ENCODE results near the gene GALNT10. TPM values are rescaled to one million over a fixed set of nuclear protein-coding genes. Genes with fewer than 3 reads are reported as not detected.

GALNT10 gene
- total RNA-seq, 1 donor from 2014 or later: 50.7 TPM

DNA sequence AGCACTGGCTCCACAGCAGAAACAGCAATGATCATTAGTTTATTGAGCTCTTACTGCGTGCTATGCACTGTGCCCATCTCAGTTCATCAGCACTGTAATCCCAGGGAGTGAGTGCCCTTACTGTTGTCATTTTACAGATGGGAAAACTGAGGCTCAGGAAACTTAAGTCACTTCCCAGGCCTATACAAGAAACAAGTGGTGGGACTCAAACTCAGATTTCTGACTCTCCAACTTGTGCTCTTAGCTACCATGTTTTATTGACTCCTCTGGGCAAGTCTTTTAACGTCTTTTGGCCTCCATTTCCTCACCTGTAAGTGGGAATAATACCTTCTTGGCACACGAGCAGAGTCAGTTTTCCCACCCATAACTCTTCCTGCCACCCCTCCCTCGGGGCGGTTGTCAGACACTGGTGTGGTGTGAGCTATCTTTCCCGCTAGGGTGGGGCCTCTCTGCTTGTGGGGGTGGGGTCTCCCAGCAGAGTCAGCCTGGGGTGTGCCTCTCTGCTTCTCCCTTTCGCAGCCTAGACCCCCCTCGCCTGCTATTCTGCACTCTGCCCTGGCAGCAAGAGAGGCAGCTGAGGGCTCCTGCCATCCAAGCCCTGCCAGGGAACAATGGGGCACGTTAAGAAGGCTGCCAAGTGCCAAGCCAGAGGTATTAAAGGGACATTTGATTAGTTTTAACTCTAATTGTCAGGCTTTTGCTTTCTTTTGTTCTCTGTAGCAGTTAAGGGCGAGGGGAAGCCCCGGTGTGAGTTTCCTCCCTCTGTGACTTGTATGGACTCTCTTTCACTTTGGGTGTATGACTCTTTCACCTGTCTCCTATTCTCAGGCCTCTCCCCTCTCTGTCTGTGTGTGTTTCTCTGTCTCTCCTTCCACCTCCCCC, 12.1 kb downstream of the GALNT10 start:
- Mint-ChIP-seq H3K36me3 (ENCODE audit: low read depth) (peaks cover 40% of the 10 kb centered on the region), H3K9me3 (no peaks in the 10 kb centered on the region), H3K4me3 (peak overlapping the region; percentile 83), H3K4me1 (peaks cover 77% of the 10 kb centered on the region), H3K27ac (peak overlapping the region; percentile 92), H3K27me3 (no peaks in the 10 kb centered on the region)
- DNase-seq: peak; percentile 85
- intact Hi-C loops (cut with micrococcal nuclease): loop anchor here (1.0 kb wide), 1 partner anchor 12 kb away; no protein-coding TSS in a partner anchor

DNA sequence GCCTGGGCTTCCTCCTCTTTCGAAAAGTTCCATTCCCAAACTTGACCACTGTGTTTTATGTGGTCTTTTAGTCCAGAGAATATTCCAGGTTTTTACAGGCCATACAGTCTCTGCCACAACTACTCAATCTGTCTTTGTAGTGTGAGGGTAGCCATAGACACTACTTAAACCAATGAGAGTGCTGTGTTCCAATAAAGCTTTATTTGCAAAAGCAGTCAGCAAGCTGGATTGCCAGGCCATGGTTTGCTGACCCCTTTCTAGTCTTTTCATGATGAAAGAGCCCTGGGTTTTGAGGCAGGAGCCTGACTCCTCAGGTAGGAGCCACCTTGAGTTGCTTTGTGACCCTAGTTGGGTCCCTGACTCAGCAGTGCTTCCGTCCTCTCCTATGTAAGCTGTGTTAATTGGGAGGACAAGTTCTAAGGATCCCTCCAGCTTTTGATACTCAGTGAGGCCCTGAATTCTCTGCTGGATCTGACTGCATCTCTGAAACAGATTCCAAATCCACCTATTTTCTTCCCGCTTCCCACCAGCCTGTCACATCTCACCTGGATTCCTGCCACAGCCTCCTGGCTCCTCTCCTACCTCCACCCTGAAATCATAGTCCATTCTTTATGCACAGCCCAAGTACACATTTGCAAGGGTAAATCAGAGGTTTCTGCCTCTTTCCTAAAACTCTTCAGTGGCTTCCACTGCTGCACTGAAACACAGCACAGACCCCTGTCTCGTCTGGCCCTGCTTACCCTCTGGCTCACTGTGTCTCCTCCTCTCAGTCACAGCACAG, 13.5 kb downstream of the GALNT10 start:
- Mint-ChIP-seq H3K9me3 (no peaks in the 10 kb centered on the region), H3K27me3 (no peaks in the 10 kb centered on the region), H3K4me3 (peak overlapping the region; percentile 83), H3K36me3 (ENCODE audit: low read depth) (peaks cover 45% of the 10 kb centered on the region), H3K27ac (peak overlapping the region; percentile 83), H3K4me1 (peaks cover 66% of the 10 kb centered on the region)
- DNase-seq: no peak
- intact Hi-C loops (cut with micrococcal nuclease): loop anchor here (1.0 kb wide), 1 partner anchor 10 kb away; no protein-coding TSS in a partner anchor

DNA sequence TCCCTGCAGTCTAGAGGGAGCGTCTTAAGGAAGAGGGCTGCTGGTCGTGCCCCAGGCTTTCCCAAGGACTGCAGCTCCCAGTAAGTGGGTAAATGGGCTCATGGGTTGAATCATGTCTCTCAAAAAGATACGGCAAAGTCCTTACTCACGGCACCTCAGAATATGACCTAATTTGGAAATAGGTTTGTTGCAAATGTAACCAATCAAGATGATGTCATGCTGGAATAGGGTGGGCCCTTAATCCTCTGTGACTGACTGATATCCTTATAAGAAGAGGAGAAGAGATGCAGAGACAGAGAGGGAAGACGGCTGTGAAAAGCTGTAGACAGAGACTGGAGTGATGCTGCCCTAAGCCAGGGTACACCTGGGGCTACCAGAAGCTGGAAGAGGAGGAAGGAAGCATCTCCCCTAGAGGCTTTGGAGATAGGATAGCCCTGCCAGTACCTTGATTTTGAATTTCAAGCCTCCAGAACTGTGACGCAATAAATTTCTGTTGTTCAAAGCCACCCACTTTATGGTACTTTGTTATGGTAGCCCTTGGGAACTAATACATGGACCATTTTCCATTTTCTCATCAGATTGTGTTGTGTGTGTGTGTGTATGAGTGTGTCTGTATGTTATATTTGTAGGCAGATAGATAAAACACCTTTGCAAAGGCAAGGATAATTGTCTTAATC, 15.0 kb downstream of the GALNT10 start:
- H3K9me3 Mint-ChIP-seq: no peaks in the 10 kb centered on the region
- DNase-seq: no peak
- intact Hi-C loops (cut with micrococcal nuclease): no loop called here
- no peak overlapping the region for H3K4me3 Mint-ChIP-seq
- peaks cover 52% of the 10 kb centered on the region for H3K36me3 Mint-ChIP-seq (ENCODE audit: low read depth)
- no peaks in the 10 kb centered on the region for H3K27me3 Mint-ChIP-seq
- H3K4me1 Mint-ChIP-seq: peaks cover 62% of the 10 kb centered on the region
- no peak overlapping the region for H3K27ac Mint-ChIP-seq

DNA sequence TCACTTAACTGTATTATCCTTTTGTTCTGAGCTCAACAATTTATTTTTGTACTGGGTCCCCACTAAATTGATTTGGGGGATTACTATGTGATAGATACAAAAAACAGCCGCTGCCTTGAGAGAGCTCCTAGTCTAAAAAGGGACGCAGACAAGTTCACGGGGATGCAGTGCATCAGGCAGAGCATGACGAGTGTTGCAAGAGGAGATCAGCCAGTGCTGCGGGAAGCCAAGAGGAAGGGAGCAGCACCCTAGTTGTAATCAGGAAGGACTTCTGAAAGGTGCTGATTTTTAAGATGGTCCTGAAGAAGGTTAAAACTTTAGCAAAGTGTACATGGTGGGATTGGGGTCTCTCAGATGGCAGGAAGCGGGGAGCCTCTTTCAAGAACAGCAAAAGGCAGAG, 15.8 kb downstream of the GALNT10 start:
- Mint-ChIP-seq H3K4me1 (peaks cover 61% of the 10 kb centered on the region), H3K27me3 (no peaks in the 10 kb centered on the region), H3K36me3 (ENCODE audit: low read depth) (peaks cover 52% of the 10 kb centered on the region), H3K4me3 (no peak overlapping the region), H3K27ac (no peak overlapping the region), H3K9me3 (no peaks in the 10 kb centered on the region)
- DNase-seq: no peak
- intact Hi-C loops (cut with micrococcal nuclease): no loop called here

DNA sequence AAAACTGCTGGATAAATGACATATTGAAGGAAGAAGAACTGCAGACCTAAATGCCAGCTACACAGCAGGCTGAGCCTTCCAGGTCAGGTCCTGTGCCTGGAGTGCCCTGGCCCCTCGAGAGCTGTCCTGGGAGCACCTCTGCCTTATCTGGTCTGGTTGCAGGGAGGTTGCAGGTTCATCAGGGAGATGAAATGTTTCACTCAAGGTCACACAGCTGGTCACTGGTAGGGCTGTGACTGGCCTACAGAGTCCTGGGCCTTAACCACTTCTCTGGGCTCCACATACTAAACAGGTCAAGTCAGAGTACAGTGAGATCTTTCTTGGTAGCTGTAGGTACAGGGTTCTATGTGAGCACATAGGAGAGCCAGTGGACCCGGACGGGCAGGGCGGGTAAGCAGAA, 16.7 kb downstream of the GALNT10 start:
- no peak overlapping the region for H3K4me3 Mint-ChIP-seq
- intact Hi-C loops (cut with micrococcal nuclease): no loop called here
- DNase-seq: no peak
- no peaks in the 10 kb centered on the region for H3K27me3 Mint-ChIP-seq
- H3K4me1 Mint-ChIP-seq: peaks cover 59% of the 10 kb centered on the region
- peaks cover 57% of the 10 kb centered on the region for H3K36me3 Mint-ChIP-seq (ENCODE audit: low read depth)
- H3K9me3 Mint-ChIP-seq: no peaks in the 10 kb centered on the region
- peak overlapping the region; percentile 19 for H3K27ac Mint-ChIP-seq

DNA sequence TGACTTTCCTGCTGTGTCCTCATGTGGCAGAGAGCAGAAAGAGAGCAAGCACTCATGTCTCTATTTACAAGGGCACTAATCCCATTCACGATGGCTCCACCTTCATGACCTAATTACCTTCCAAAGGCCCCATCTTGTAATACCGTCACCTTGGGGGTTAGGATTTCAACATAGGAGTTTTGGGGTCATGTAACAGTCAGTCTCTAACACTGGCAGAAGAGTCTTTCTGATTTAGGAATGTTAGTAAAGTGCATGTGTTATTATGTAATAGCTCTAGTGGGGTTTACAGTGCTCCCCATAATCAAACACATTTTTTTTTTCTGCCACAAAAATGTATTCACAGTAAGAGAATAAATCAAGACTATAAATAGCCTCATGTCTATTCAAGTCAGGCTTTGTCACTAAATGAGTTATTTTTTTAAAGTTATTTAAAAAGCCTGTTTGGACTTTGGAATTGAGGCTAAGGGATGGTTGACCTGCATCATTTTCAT, 19.1 kb downstream of the GALNT10 start:
- no peak for DNase-seq
- intact Hi-C loops (cut with micrococcal nuclease): no loop called here
- Mint-ChIP-seq H3K4me1 (peaks cover 56% of the 10 kb centered on the region), H3K9me3 (no peaks in the 10 kb centered on the region), H3K4me3 (no peak overlapping the region), H3K36me3 (ENCODE audit: low read depth) (peaks cover 51% of the 10 kb centered on the region), H3K27me3 (no peaks in the 10 kb centered on the region), H3K27ac (no peak overlapping the region)

DNA sequence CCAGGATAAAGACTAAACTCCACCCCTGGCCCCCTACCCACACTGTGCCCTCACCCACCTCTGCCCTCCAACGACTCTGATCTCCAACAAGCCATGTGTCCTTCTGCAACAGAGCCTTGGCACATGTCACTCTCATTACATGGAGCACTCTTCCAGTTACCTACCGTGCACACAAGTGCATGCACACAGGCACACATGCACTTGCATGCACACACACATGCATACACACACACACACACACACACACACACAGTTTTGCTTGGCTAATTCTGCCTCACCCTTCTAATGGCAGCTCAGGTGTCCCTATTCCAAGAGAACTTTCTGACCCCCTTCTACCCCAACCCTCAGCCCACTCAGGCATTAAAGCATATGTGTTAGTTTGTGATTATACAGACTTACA, 19.6 kb downstream of the GALNT10 start:
- intact Hi-C loops (cut with micrococcal nuclease): no loop called here
- Mint-ChIP-seq H3K36me3 (ENCODE audit: low read depth) (peaks cover 46% of the 10 kb centered on the region), H3K9me3 (no peaks in the 10 kb centered on the region), H3K4me1 (peaks cover 53% of the 10 kb centered on the region), H3K27ac (no peak overlapping the region), H3K4me3 (no peak overlapping the region), H3K27me3 (no peaks in the 10 kb centered on the region)
- DNase-seq: no peak

DNA sequence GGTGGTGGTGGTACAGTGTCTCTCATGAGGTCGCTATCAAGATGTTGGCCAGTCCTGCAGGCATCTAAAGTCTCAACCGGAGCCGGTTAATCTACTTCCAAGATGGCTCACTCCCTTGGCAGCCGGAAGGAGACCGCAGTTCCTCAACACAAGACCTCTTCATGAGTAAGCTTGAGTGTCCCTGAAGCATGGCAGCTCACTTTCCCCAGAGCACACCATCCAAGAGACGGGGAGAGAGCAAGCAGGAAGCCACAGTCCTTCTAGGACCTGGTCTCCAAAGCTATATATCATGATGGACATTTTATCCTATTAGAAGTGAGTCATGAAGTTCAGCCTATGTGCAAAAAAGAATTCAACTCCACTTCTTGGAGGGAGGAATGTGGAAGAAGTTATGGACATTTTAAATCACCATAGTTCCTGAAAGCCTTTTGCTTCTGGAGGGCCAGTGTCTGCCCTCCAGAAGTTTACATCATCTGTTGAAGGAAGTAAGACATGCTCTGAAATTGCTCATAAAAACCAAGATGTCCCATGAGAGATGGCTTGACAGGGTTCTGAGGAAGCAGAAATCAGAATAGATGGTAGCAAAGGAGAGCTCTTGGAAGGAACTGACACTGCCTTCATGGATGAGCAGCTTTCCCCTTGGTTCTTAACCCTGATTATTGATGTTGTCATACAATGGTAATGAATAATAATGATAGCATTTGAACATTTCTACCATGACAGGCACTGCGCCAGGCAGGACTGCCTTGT, 21.3 kb downstream of the GALNT10 start:
- peaks cover 45% of the 10 kb centered on the region for H3K36me3 Mint-ChIP-seq (ENCODE audit: low read depth)
- H3K27ac Mint-ChIP-seq: no peak overlapping the region
- H3K9me3 Mint-ChIP-seq: no peaks in the 10 kb centered on the region
- no peaks in the 10 kb centered on the region for H3K27me3 Mint-ChIP-seq
- H3K4me3 Mint-ChIP-seq: no peak overlapping the region
- no peak for DNase-seq
- intact Hi-C loops (cut with micrococcal nuclease): no loop called here
- H3K4me1 Mint-ChIP-seq: peaks cover 56% of the 10 kb centered on the region

DNA sequence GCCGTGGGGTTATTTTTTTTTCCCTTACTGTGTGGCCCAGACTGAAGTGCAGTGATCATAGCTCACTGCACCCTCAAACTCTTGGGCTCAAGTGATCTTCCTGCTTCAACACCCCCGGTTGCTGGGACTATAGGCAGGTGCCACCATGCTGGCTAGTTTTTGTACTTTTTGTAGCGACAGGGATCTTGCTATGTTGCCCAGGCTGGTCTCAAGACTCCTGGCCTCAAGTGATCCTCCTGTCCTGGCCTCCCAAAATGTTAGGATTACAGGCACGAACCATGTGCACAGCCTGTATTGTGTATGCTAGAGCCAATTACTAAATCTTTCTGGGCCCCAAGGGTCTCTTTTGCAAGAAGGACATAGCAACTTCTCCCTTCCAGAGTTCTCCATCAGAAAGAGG, 23.1 kb downstream of the GALNT10 start:
- H3K4me1 Mint-ChIP-seq: peaks cover 65% of the 10 kb centered on the region
- peak overlapping the region; percentile 86 for H3K27ac Mint-ChIP-seq
- H3K36me3 Mint-ChIP-seq (ENCODE audit: low read depth): peaks cover 38% of the 10 kb centered on the region
- no peaks in the 10 kb centered on the region for H3K9me3 Mint-ChIP-seq
- H3K4me3 Mint-ChIP-seq: no peak overlapping the region
- no peak for DNase-seq
- no peaks in the 10 kb centered on the region for H3K27me3 Mint-ChIP-seq
- intact Hi-C loops (cut with micrococcal nuclease): no loop called here

DNA sequence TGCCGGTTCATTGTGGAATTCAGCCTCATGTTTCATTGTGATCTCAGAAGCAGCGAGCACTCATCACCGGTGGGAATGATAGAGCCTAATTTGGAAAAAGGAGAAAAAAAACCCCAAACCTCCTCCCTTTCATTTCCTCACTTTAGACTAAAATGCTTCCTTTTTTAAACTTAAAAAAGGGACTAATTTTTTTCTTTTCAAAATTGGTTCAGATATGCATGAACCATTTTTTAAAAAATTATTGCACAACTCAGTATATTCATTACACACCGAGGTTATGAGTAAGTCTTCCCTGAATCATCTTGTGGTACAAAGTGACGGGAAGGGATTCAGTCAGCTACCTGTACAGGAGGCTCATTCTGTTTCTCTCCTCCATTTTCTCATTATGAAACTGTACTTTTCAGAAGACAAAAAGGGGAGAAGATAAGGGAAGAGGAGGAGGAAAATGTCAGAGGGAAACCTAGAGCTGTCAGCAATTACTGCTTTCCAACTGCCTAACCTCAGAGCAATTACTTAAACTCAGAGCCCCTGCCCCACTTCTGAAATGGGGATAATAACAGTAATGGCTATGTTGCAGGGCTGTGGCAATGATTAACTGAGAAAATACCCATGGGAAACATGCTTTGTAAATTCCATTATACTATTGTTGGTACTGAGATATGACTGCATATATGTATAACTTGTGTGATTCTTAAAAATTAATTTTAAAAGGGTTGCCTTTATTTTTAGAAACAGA, 24.0 kb downstream of the GALNT10 start:
- Mint-ChIP-seq H3K27ac (peak overlapping the region; percentile 86), H3K27me3 (no peaks in the 10 kb centered on the region), H3K9me3 (no peaks in the 10 kb centered on the region), H3K36me3 (ENCODE audit: low read depth) (peaks cover 37% of the 10 kb centered on the region), H3K4me1 (peaks cover 67% of the 10 kb centered on the region), H3K4me3 (peak overlapping the region; percentile 70)
- intact Hi-C loops (cut with micrococcal nuclease): loop anchor here (1.0 kb wide), 4 partner anchors 11 to 62 kb away; no protein-coding TSS in a partner anchor
- DNase-seq: no peak

DNA sequence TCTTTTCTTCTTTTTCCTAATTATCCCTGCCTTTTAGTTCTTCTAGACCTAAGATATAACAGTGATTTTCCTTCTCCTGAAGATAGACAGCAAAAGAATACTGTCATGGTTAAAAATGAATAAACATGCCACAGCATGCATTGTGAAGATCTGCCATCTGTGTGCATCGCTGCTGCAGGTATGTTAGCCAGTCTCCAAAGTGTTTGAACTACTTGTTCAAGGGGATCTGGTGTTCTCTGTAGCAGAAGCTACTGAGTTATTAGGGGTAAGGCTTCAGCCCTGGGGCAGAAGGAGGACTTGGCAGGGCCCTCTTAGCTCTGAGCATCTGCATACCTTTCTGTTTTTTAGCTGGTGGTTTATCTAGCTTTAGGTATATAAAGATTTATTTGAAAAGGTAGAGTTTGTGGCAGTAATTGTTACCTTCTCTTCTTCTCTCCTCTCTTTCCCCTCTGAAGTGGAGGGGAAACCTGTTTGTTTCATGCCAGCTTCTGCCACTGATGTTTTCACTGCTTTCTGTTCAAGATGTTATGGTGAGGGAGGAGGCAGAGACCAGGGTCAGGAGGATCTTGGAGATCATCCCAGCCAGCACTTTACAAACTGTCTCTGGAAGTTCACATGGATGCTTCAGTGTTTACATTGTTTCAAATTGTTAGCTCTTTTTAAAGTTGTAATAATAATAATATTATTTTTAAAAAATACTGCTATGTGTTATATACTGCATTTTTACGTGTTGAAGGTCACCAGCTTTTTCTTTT, 25.2 kb downstream of the GALNT10 start:
- DNase-seq: no peak
- H3K27me3 Mint-ChIP-seq: no peaks in the 10 kb centered on the region
- peak overlapping the region; percentile 33 for H3K4me3 Mint-ChIP-seq
- no peaks in the 10 kb centered on the region for H3K9me3 Mint-ChIP-seq
- intact Hi-C loops (cut with micrococcal nuclease): no loop called here
- peak overlapping the region; percentile 73 for H3K27ac Mint-ChIP-seq
- peaks cover 66% of the 10 kb centered on the region for H3K4me1 Mint-ChIP-seq
- peaks cover 38% of the 10 kb centered on the region for H3K36me3 Mint-ChIP-seq (ENCODE audit: low read depth)

DNA sequence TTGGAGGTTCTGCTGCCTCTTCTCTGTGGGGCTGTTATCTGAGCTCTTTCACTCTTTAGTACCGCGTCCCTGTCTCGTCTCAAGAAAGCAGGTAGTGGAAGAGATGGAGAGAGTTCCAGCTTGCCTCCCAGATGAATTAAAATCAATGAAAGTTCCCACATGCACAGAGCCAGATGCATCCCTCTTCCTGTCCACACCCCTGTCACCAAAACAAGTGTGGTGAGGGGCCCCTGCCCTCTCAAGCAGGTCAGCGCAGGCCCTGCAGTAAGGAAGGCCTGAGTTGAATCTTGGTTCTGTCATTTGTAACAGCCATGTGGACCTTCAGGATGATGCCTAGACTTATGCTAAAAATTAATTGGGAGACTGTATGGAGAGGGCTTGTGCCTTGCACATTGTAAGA, 26.9 kb downstream of the GALNT10 start:
- DNase-seq: no peak
- Mint-ChIP-seq H3K27me3 (no peaks in the 10 kb centered on the region), H3K9me3 (no peaks in the 10 kb centered on the region), H3K4me3 (no peak overlapping the region), H3K27ac (peak overlapping the region; percentile 77), H3K4me1 (peaks cover 69% of the 10 kb centered on the region), H3K36me3 (ENCODE audit: low read depth) (peaks cover 38% of the 10 kb centered on the region)
- intact Hi-C loops (cut with micrococcal nuclease): no loop called here
